Measurements from ENCODE around the gene RDH13.

DNA sequence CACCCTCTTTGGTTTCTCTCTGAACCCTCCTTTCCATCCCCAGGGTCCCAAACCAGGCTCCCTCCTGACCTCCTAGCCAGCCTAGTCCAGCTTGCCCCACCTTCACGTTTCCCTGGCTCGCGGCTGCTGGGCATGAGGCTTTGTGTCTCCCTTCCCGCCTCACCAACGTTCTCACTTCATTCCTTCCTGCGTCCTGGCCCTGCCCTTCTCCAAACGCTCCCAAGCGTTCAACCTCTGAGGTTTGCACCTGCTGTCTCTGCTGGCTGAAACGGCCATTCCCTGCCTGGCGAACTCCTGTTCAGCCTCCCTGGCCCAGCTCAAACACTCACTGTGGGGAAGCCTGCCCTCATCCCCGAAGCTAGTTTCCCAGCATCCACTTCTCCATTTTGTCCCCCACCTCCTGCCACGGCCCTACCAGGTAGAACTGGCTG is 25.1 kb upstream of the RDH13 start:
- TF ChIP-seq GATA3 (IDR thresholded peaks at IDR 0.05; ENCODE audit: low read depth, low read length), result no peak
- no peak for TF ChIP-seq GATA2 (IDR thresholded peaks at IDR 0.05; ENCODE audit: low read depth, low read length)
